ENCODE results near the gene RIN2. TPM values are rescaled to one million over a fixed set of nuclear protein-coding genes. Genes with fewer than 3 reads are reported as not detected.

RIN2 gene
- total and polyA plus RNA-seq, 7 donors: 4.4 to 33.4 (median 18.9) TPM

GRCh38 chr20:19786311-19786710 is 28.3 kb downstream of the RIN2 start:
- TF ChIP-seq CTCF (IDR thresholded peaks at IDR 0.05): no peak
- intact Hi-C loops (cut with DNase I): loop anchor here (5.0 to 10.0 kb wide), 2 partner anchors 92 to 94 kb away; no protein-coding TSS in a partner anchor
- Histone ChIP-seq H3K27me3 (ENCODE audit: insufficient read depth in 3 of 3, low read length in 2 of 3) (no peaks in the 10 kb centered on the region), H3K9me3 (peaks cover 9% of the 10 kb centered on the region), H3K36me3 (ENCODE audit: insufficient read depth in 1 of 2, low read depth in 1 of 2) (no peaks in the 10 kb centered on the region), H3K4me3 (no peak overlapping the region), H3K4me1 (peaks cover 39% of the 10 kb centered on the region), H3K27ac (peak overlapping the region; percentile 48)
- 20 to 25% (median 21%) methylated on average over 5 of the region's 5 CpGs for WGBS, 3 donors
- DNase-seq (peak in 1 of 2 donors; percentile 44), ATAC-seq (peak; percentile 49 to 80 (median 70))

GRCh38 chr20:19787366-19787765 is 29.3 kb downstream of the RIN2 start:
- Histone ChIP-seq H3K27me3 (ENCODE audit: insufficient read depth in 3 of 3, low read length in 2 of 3) (no peaks in the 10 kb centered on the region), H3K27ac (no peak overlapping the region), H3K4me1 (peaks cover 39% of the 10 kb centered on the region), H3K36me3 (ENCODE audit: insufficient read depth in 1 of 2, low read depth in 1 of 2) (no peaks in the 10 kb centered on the region), H3K9me3 (peaks cover 9% of the 10 kb centered on the region), H3K4me3 (no peak overlapping the region)
- no peak for TF ChIP-seq CTCF (IDR thresholded peaks at IDR 0.05)
- DNase-seq: no peak
- no peak for ATAC-seq
- intact Hi-C loops (cut with DNase I): loop anchor here (5.0 to 10.0 kb wide), 2 partner anchors 93 to 95 kb away; no protein-coding TSS in a partner anchor
- WGBS, 3 donors: 96 to 98% (median 97%) methylated on average over 3 of the region's 3 CpGs

- 98 to 99% (median 99%) methylated on average over 5 of the region's 5 CpGs for WGBS, 3 donors
- intact Hi-C loops (cut with DNase I): loop anchor here (5.0 to 10.0 kb wide), 2 partner anchors 94 to 97 kb away; no protein-coding TSS in a partner anchor
These were observed 31.0 kb downstream of the RIN2 start for GRCh38 chr20:19789009-19789408.

GRCh38 chr20:19789446-19789845 is 31.4 kb downstream of the RIN2 start:
- intact Hi-C loops (cut with DNase I): loop anchor here (5.0 to 10.0 kb wide), 2 partner anchors 95 to 97 kb away; no protein-coding TSS in a partner anchor
- DNase-seq (no peak), ATAC-seq (no peak)
- no peak for TF ChIP-seq CTCF (IDR thresholded peaks at IDR 0.05)
- no peak overlapping the region for H3K27ac ChIP-seq
- H3K4me1 ChIP-seq: peaks cover 29% of the 10 kb centered on the region
- H3K4me3 ChIP-seq: no peak overlapping the region
- WGBS, 3 donors: 58 to 72% (median 63%) methylated on average over 2 of the region's 2 CpGs
- H3K27me3 ChIP-seq (ENCODE audit: insufficient read depth in 3 of 3, low read length in 2 of 3): no peaks in the 10 kb centered on the region
- H3K9me3 ChIP-seq: peaks cover 9% of the 10 kb centered on the region
- H3K36me3 ChIP-seq (ENCODE audit: insufficient read depth in 1 of 2, low read depth in 1 of 2): no peaks in the 10 kb centered on the region

More at GRCh38 chr20:19789009-19789408, 31.0 kb downstream of the RIN2 start:
- no peak for ATAC-seq
- no peaks in the 10 kb centered on the region for H3K27me3 ChIP-seq (ENCODE audit: insufficient read depth in 3 of 3, low read length in 2 of 3)
- DNase-seq: no peak
- no peak overlapping the region for H3K4me3 ChIP-seq
- H3K27ac ChIP-seq: no peak overlapping the region
- H3K9me3 ChIP-seq: peaks cover 9% of the 10 kb centered on the region
- no peak for TF ChIP-seq CTCF (IDR thresholded peaks at IDR 0.05)
- peaks cover 34% of the 10 kb centered on the region for H3K4me1 ChIP-seq
- no peaks in the 10 kb centered on the region for H3K36me3 ChIP-seq (ENCODE audit: insufficient read depth in 1 of 2, low read depth in 1 of 2)

- Histone ChIP-seq H3K36me3 (ENCODE audit: insufficient read depth in 1 of 2, low read depth in 1 of 2) (no peaks in the 10 kb centered on the region), H3K4me1 (peaks cover 5% of the 10 kb centered on the region), H3K27ac (no peak overlapping the region), H3K27me3 (ENCODE audit: insufficient read depth in 3 of 3, low read length in 2 of 3) (no peaks in the 10 kb centered on the region), H3K9me3 (peaks cover 9% of the 10 kb centered on the region), H3K4me3 (no peak overlapping the region)
- intact Hi-C loops (cut with DNase I): no loop called here
- no peak for ATAC-seq
- no peak for TF ChIP-seq CTCF (IDR thresholded peaks at IDR 0.05)
- 93 to 100% (median 96%) methylated on average over 2 of the region's 2 CpGs for WGBS, 3 donors
- no peak for DNase-seq
These were observed 33.8 kb downstream of the RIN2 start for GRCh38 chr20:19791887-19792286.

All from psoas muscle (tissue), 8 donors.